T47D (cell line): ENCODE measurements around the gene FGR.
"Not testable (repeated sequence)": the region's sequence is repeated elsewhere in the genome, so short reads cannot be mapped to it uniquely, and the experiment has no call there.

Experiments used
- DNase-seq, 2 experiments: peaks; one replicate each; pipeline versions ENCODE4 v3.0.0 to v3.0.0-alpha.2; 2011 to 2012; ENCODE audit warnings: low read depth in 1 of 2, low spot score in 1 of 2
- JUND ChIP-seq: IDR thresholded peaks from 2 replicates; pipeline ENCODE4 v1.6.1; 2012; ENCODE audit warnings: low read depth
- in situ Hi-C: cut with HindIII; loops from 2 replicates; pipeline ENCODE4 v1.10.0; 2016; ENCODE audit warnings: low sequenced_read_pairs, low pct_unique_long_range_greater_than_20kb

FGR gene

DNA sequence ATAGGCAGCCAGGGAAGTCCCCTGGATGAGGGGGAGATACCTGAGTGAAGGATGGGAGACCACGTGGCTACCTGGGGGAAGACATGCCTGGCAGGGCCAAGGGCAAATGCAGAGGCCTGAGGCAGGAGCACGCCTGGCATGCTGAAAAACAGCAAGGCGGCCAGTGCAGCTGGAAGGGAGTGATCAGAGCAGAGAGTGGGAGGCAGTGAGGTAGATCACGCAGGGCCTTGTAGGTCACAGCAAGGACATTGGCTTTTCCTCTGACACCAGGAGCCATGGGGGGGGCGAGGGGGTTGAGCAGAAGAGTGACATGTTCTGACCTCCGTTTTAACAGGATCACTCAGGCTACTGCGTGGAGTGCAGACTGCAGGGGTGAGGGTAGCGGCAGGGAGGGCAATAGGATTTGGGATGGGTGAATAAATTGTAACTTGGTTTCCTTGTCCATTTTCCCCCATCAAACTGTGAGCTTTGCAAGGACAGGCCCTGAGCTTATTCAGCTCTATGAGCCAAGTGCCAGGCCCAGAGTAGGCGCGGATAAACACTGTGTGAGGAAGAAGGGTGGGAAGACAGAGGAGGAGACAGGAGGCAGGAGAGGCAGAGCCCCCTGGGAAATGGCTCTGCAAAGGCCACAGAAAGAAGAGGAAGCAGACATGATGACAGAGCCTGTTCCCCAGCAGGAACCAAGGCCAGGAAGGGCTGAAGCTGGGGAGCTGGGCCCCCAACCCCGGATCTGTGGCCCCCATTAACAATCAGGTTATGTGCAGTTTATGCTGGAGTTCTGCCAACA, 20.4 kb upstream of the FGR start:
- no peak for TF ChIP-seq JUND
- in situ Hi-C loops, result no loop called here
- no peak for DNase-seq

DNA sequence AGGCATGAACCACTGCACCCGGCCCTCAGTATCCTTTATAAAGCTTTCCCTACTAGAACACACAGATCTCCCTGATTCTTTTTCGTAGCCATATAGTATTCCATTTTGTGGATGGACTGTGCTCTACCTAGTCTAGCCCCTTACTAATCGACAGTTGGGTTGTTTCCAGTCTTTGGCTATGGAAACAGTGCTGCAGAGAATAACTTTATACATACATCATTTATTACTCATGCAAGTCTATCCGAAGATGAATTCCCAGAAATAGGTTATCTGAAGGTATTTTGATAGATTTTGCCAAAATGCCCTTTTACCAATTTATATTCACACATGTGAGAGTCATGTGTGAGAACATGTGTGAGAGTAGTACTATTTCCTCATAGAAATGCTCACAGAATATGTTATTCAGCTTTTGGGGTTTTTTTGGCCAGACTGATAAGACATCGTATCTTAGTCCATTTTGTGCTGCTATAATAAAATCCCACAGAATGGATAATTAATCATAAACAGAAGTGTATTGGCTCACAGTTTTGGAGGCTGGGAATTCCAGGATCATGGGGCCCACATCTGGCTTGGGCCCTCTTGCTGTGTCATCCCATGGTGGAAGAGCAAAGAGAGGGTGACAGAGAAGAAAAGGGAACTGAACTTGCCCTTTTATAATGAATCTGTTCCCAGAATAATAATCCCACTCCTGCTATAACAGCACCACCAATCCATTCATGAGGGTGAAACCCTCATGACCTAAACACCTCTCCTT, 17.3 kb upstream of the FGR start:
- TF ChIP-seq JUND, result no peak
- in situ Hi-C loops, result no loop called here
- DNase-seq, result no peak

DNA sequence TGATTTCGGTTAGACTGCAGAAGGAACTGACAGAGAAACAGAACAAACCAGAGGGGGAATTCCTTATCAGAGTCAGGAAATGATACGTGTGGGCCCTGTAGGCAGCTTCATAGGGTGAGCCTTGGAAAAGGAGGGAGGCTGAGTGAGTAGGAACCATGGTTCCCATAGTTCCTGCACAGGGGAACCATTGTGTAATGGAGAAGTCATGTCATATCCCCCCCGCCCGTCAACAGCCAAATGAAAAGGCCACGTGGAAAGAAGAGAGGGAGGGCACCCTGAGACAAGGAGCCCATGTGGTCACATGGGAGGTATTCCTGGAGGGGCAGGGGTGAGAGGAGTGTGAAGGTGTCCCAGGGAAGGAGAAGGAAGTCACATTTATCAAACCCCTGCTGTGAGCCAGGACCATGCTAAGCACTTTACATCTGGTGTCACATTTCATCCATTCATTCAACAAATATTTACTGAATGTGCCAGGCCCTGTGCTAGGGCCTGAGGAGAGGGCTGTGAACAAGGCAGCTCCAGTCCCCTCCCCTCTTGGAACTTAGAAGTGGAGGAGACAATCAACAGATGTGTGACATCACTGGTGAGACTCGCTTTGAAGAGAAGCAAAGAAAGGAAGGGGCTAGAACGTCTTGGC, 15.7 kb upstream of the FGR start:
- in situ Hi-C loops, result no loop called here
- TF ChIP-seq JUND, result no peak
- no peak for DNase-seq

DNA sequence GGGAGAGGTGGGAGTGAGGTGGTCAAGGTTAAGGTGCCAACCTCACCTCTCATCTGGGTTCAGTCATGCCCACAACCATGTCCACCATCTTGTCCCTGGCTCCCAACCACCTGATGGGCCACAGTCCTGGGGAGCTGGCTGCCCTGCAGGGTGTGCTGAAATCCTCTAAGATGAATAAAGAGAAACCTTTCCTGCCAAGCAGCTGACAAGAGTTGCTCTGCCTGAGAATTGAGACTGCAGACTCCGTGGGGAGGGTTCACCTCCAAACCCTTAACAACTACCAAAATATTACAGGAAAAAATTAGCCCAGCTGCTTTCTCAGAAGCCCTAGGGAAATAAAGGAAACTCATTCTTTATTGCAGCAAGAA, 15.2 kb upstream of the FGR start:
- DNase-seq, result no peak
- in situ Hi-C loops, result no loop called here
- no peak for TF ChIP-seq JUND

DNA sequence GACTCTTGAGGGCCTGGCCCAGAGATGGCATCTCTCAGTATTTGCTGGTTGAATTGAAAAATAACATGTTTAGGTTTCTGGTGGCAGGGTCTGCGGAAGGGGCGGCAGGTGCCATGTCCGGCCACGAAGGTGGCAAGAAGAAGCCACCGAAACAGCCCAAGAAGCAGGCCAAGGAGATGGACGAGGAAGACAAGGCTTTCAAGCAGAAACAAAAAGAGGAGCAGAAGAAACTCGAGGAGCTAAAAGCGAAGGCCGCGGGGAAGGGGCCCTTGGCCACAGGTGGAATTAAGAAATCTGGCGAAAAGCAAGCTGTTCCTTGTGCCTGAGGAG, 14.3 kb upstream of the FGR start:
- in situ Hi-C loops, result no loop called here
- no peak for DNase-seq
- no peak for TF ChIP-seq JUND

DNA sequence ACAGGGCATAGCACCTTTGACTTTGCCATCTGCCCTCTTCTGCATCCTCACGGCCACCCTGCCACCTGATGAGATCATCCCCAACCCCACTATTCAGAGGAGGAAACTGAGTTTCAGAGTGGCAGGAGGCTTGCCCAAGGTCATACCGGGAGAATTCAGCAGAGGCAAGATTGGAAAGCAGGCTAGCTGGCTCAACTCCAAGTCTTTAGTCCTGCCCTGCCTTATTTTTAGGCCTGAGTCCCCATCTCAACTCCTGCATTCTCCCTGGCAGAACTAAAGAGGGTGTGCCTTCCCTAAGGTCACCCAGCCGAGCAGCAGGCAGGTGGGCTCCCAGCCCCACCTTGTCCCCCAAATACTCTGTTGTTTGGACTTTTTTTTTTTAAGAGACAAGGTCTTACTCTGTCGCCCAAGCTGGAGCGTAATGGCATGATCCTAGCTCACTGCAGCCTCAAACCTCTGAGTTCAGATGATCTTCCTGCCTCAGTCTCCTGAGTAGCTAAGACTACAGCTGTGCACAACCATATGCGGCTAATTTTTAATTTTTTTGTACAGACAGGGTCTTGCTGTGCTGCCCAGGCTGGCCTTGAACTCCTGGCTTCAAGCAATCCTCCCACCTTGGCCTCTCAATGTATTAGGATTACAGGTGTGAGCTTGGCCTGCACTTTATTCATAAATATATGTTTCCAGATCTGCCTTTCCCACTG, 13.8 kb upstream of the FGR start:
- TF ChIP-seq JUND, result no peak
- in situ Hi-C loops, result no loop called here
- DNase-seq, result no peak

DNA sequence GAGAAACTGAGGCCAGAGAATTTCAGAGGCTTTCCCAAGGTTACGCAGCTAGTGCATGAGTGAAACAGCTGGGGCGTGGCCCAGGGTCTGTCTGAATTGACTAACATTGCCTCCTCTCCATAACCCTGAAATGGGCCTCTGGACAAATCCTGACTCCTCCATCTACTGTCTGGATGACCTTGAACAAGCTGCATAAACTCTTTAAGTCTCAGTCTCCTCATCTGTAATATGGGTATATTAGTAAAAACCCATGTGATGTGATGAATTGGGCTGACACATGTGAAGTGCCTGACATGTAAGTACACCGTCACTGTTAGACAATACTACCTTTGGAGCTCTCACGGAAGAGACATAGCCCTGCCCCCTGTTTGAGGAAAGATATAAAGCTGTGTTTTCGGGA, 12.3 kb upstream of the FGR start:
- no peak for DNase-seq
- TF ChIP-seq JUND, result no peak
- in situ Hi-C loops, result no loop called here

DNA sequence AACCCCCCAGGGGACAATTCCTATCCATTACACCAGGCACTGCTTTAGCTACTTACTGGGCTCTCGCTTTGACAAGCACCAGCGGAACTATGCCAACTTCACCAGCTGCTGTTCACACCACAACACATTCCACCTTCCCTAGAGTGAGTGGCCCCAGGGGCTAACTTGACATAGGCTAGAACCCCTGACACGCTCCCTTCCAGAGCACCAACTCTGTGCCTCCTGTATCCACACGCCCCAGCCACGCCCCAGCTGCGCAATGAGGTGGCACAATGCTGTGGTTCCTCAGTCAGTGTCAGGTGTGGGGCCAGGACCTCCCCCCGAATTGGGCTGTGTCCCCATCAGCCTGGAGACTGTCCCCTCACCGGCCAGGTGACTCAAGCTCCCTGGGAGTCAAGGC, 11.7 kb upstream of the FGR start:
- in situ Hi-C loops, result no loop called here
- no peak for TF ChIP-seq JUND
- DNase-seq, result no peak

DNA sequence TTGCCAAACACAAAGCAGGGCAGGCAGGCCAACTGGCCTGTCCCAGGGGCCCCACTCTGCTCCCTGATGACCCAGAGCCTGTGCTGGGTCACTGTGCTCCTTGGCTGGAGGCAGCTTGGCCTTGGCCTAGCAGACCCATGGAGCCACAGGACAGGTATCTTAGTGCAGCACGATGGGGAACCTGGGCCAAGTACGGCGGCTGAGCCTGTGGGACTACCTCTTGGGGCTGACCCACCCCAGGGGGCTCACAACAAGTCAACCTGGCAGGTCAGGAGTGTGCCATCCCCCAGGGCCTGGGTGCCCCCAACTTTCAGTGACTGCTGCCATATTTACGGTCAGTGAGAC, 10.1 kb upstream of the FGR start:
- DNase-seq, result no peak

DNA sequence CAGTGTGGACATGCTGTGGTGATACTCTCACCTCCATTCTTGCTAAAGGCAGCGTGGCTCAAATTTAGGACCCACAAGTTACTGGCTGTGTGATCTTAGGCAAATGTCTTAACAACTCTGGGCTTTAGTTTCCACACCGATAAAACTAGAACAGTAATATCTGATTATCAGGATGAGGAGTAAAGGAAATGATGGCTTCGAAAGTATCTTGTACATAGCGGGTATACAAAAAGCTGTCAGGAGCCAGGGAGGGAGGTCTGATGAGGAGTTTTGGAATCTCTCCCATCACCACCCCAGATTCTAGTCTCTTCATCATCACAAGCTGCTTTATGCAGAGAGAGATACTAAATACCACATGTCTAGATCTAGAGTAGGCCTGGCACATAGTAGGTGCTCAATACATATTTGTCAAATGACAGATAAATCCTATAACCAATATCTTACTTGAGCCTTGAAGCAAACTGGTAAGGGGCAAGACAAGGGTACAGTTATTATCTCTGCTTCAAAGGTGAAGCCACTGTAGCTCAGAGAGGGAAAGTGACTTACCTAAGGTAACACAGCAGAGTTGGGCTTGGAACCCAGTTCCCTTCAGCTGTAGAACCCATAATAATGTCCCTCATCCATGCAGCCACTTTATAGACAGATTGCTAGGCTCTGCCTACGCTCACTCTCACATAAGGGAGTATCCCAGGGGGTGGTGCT, 9.5 kb upstream of the FGR start:
- in situ Hi-C loops, result no loop called here
- no peak for TF ChIP-seq JUND

More for the DNA sequence above, 10.1 kb upstream of the FGR start:
- no peak for TF ChIP-seq JUND
- in situ Hi-C loops, result no loop called here

DNA sequence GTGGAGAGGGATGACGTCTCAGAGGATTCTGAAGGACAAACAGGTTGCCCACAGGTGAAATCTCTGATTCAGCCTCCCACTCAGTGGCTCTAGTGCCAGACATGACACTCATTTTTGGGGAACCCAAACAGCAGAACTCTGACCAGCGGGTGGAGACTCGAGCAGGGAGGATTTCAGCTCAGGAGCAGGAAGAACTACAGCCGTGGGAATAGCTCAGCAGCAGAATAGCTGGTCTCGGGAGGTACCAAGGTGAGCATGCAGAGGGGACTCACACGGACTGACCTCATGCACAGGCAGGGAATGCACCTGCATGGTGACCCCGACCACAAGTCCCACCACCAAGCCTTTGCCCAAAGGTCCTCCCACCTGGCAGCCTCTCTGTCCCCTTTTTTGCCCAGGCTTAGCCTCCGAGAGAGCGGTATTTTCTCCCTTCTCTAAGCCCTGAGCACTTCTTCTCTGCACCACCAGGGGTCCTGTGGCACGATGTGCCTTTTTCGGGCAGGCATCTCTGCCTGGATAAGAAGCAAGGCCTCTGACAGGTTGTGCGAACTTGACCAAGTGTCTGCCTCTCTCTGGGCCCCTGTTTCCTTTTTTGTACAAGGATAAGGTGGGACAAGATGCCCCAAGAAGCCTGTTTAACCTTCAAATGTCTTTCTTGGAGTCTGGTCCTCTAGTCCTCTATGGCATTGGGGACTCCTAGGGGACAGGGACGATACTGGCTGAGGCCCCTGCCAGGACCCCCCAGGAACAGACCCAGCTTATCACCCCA, 8.8 kb upstream of the FGR start:
- in situ Hi-C loops, result no loop called here
- TF ChIP-seq JUND, result no peak
- peak; percentile 29 to 70 for DNase-seq

More for the DNA sequence above, 9.5 kb upstream of the FGR start:
- no peak for DNase-seq

DNA sequence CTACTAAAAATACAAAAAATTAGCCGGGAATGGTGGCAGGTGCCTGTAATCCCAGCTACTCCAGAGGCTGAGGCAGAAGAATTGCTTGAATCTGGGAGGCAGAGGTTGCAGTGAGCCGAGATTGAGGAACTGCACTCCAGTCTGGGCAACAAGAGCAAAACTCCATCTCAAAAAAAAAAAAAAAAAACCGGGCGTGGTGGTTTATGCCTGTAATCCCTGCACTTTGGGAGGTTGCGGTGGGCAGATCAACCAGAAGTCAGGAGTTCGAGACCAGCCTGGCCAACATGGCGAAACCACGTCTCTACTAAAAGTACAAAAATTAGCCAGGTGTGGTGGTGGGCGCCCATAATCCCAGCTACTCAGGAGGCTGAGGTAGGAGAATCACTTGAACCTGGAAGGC, 5.5 kb upstream of the FGR start:
- in situ Hi-C loops, result not testable (repeated sequence)

More for the DNA sequence above, 5.5 kb upstream of the FGR start:
- not testable (repeated sequence) for DNase-seq
